CD4-positive, alpha-beta T cell treated with Interleukin-21 for 1 hour (primary cell): Measurements from ENCODE around the gene TINAGL1.
A peak's percentile ranks its signal among the peaks of the same experiment; 100 is the strongest.

ENCODE experiments used
- DNase-seq: peaks from one replicate; pipeline ENCODE4 v3.0.0-alpha.2; 2020

Gene TINAGL1

GRCh38 chr1:31576201-31576669, at the start of gene TINAGL1:
Gene TINAGL1 (plus strand): TSS chr1:31576515. CDS start chr1:31577149, 634 bp downstream.
- no peak for DNase-seq

DNA sequence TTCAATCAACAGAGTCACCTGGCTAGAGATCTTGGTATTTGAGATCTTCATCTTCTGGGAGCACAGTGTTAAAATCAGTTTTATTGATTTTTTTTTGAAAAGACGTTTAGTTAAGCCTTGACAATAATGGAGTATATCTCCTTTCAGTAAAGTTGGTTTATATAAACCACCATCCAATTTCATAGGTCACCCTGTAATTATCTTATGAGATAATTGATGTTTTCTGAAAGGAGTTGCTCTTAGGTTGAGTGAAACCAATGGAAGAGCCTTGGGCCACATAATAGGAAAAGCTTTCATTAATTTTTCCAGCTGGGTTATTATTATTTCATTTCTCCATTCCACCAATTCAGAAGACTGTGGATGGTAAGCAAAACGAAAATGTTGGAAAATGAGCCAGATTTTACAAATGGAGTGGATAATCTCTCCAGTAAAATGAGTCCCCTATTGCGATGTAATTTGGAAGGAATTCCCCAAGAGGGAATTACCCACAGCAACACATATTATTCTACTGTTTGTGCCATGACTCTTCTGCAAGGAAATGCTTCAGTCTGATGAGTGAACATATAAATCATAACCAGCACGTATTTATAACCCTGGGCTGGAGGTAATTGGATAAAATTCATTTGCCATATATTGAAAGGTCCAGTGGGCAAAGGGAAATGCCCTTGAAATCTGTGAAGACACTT, 46.2 kb upstream of the TINAGL1 start:
- DNase-seq = no peak

GRCh38 chr1:31531177-31531999, 44.9 kb upstream of the TINAGL1 start:
- DNase-seq = no peak

GRCh38 chr1:31532173-31532572, 44.1 kb upstream of the TINAGL1 start:
- no peak for DNase-seq

GRCh38 chr1:31535561-31535960, 40.8 kb upstream of the TINAGL1 start:
- no peak for DNase-seq

GRCh38 chr1:31539329-31539728, 37.0 kb upstream of the TINAGL1 start:
- no peak for DNase-seq

GRCh38 chr1:31541194-31541593, 35.1 kb upstream of the TINAGL1 start:
- no peak for DNase-seq

- DNase-seq = no peak
These were observed 30.3 kb upstream of the TINAGL1 start for GRCh38 chr1:31545927-31546540.

DNA sequence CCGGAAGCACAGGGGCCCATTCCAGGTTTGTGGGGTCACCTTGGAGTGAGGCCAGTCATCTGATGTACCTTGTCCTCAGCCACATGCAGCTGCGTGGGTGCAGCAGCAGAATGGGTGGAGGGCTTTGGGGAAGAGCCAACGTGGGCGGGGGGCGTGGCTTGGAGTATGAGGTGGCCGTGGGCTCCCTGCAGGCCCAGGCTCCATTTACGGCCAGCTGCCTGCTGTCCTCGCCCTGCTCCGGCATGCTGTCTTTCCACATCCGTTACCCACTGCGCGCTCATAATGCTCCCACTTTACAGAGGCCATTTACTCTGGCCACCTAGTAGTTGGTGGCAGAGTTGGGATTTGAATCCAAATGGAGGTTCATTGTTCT, 27.8 kb upstream of the TINAGL1 start:
- DNase-seq = no peak

DNA sequence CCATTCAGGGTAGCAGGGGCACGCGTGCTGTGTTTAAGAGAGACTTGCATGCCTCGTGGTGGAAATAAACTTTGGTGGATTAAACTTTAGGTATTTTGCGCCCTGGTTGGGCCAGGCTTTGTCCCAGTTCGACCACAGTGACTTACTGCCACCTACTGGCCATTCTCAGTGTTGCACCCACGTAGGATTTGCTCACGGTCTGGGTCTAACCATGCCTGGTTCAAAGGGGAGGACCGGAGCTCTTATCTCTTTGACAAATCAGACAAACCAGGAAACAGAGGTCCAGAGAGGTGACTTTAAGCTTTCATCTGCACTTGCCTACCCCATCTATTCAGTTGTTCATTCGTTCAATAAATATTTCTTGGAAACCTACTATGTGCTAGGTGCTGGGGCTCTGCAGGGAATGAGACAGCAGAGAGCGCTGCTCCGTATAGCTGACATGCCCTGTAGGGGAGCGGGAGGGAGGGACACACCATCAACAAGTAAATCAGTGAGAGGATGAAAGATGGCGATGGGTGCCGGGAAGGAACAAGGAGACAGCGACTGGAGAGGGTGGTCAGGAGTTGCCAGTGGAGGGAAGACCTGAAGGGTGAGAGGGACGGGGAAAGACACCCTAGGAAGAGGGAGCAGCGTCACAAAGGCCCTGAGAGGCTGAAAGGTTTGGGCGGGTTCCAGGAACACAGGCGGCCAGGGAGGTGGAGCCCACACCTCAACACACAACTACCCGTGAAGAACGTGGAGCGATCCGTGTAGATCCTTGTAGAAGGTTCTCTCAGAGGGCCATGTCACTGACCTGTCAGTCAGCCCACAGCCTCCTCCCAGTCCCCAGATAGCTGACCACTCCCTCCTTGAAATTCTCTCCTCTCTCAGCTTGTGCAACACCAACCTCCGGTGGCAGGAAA, 27.2 kb upstream of the TINAGL1 start:
- DNase-seq = peak; percentile 85

GRCh38 chr1:31549809-31550620, 26.3 kb upstream of the TINAGL1 start:
- no peak for DNase-seq

DNA sequence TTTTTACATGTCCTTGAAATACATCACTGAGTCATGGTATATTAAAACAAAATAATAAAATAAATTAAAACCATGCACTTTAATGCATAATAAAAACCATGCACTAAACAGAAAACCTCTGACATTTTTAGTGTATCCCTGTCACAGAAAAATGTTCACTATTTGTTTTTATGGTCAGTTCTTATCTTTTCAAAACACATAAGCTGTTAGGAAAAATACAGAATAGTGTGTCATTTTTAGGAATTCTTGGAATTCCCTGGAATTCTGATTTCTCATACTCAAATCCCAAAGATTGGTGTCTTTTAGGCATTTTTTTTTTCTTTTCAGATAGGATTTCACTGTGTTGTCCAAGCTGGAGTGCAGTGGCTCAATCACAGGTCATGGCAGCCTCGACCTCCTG, 25.1 kb upstream of the TINAGL1 start:
- no peak for DNase-seq

GRCh38 chr1:31552489-31552888, 23.8 kb upstream of the TINAGL1 start:
- DNase-seq = no peak

DNA sequence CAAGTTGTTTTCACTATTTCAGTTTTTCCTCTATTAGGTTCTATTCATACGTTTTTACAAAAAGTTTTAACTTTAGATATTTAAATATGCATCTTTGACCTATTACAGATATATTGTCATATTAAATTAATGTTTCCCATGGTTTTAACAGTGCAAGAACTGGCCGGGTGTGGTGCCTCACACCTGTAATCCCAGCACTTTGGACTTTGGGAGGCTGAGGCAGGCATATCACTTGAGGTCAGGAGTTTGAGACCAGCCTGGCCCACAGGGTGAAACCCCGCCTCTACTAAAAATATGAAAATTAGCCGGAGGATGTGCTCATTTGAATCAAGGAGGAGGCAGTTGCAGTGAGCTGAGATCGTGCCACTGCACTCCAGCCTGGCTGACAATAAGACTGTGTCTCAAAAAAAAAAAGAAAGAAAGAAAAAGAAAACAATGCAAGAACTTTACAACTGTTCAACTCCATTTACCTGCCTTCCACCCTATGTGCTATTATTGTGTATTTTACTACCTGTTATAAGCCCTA, 19.8 kb upstream of the TINAGL1 start:
- DNase-seq = no peak

DNA sequence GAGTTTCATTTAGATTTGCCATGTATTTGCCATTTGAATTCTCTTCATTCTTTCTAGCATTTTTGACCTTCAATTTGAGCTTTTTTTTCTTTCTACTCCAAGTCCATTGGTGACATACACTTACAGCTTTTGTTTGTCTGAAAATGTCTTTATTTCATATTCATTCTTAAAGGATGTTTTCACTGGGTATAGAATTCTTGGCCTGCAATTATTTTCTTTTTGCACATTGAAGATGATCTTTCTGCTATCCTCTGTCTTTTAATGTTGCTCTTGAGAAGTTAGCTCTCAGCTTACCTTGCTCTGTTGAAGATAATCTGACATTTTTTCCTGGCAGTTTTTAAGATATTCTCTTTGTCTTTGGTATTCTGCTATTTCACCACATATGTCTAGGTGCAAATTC, 16.6 kb upstream of the TINAGL1 start:
- no peak for DNase-seq

GRCh38 chr1:31560394-31560793, 15.9 kb upstream of the TINAGL1 start:
- no peak for DNase-seq

DNA sequence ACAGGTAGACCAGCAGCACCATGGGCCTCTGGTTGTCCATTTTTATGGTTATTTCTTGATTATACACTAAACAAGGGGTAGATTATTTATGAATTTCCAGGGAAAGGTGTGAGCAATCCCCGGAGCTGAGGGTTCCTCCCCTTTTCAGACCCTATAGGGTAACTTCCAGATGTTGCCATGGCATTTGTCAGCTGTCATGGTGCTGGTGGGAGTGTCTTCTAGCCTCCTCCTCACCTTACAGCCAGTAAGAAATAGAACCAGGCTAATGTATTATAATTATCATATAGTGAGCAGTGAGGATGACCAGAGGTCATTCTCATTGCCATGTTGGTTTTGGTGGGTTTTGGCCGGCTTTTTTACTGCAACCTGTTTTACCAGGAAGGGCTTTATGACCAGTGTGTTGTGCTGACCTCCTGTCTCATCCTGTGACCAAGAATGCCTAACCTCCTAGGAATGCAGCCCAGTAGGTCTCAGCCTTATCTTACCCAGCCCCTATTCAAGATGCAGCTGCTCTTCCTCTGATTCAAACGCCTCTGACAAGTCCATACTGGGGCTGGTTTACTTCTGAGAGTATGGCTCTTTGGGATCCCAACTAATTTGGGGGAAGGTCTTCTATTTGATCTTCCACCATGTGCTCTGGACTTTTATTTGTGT, 13.5 kb upstream of the TINAGL1 start:
- no peak for DNase-seq

DNA sequence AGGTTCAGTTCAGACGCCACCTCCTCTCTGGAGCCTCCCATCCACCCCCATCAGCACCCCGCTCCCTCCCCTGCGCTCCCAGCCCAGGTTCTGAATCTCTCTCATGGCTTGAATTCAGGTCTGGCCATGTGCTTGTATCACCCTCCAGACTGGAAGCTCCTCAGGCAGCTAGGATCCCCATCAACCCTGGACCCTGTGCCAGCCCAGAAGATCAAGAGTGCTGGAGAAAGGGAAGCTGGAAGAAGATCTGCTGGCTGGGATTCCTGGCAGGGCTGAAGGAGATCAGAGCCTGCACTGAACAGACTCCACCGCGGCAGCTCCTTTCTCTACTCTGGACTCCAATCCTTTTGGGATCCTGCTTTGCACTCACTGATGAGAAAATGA, 11.7 kb upstream of the TINAGL1 start:
- no peak for DNase-seq

DNA sequence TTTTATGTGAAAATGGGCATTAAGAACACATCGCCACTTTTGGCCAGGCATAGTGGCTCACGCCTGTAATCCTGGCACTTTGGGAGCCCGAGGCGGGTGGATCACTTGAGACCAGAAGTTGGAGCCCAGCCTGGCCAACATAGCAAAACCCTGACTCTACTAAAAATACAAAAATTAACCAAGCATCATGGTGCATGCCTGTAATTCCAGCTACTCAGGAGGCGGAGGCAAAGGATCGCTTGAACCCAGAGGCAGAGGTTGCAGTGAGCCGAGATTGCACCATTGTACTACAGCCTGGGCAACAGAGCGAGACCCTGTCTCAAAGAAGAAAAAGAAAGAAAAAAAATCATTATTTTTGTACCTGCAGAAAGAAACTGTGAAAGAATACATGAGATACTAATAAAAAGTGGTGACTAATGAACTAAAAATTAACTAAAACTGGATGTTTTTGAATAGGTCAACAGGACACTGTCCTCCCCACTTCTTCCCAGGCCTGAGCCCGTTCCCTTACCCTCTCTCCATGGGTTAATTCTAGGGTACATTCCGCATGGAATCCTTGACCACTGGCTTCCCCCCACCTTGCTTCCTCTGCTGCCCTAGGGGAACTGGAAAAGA, 8.3 kb upstream of the TINAGL1 start:
- DNase-seq = no peak

DNA sequence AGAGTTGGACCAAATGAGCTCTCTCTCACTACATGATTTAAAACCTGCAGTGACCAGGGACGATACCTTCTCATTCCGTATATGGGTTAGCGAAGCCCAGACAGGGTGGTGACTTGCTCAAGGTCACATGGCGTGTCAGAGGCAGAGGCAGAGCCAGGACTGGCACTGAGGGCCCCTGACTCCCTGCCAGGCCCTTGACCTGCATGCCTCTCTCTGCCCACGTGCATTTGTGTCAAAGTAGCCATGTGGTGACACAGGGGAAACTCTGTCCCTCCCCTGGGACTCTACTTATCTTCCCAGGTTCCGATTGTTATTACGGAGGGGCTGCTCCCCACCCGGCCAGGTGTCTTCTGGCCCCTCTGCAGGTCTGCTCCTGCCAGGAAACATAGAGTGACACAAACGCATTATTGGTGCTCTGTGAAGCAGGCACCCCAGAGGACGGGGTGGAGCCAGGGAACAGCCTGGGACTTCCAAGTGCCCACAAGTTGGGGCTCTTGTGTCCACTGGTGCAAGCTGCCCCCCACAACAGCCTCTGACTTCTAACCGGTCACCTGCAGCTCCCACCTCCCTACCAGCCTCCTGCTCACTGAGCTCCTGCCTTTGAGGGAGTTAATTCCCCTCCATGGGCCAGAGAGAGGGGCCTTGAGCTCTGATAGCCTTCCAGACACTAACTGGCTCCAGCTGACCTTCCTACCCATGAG, 7.3 kb upstream of the TINAGL1 start:
- DNase-seq = no peak
